Fibroblast of skin of abdomen (primary cell): ENCODE data around the gene OPCML.

Experiments used
- DNase-seq: peaks from one replicate; pipeline ENCODE4 v3.0.0-alpha.2; 2013

Gene OPCML

DNA sequence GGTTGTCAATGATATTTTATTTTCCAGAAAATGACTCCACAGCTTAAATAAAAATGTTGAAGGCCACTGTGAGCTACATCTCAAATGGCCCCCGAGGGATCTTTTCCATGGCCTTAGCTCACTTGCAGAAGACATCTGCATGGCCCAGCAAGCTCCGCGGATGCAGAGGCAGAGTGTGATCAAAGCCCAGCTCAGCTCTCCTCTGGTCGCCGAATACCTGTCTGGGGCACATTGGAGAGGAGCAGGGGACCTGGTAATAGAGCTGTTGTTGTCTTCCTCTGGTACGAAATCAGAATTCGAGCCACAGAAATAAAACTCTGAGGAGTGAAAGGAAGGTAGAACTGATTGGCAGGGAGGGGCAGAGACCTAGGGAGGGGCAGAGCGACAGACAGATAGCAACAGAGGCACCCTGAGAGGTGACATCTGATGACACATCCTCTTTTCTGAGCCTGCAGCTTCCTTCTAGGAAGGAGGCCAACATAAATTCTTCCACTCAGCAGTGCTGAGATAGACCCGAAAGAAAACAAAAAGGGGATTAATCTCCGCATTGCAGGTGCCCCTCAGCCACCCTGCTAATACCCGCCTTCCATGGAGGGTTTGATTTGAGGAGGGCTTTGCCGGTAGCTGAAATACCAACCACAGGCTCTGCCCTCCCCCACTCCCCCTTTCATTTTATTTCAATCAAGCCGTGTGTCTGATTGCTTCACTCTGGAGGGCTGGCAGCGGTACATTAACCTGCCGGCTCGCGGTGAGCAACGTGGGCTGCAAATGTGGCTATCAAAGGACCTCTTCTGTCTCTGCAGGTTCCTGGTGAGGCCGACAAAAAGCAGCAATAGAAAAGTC is 759.4 kb downstream of the OPCML start:
- DNase-seq, result no peak

DNA sequence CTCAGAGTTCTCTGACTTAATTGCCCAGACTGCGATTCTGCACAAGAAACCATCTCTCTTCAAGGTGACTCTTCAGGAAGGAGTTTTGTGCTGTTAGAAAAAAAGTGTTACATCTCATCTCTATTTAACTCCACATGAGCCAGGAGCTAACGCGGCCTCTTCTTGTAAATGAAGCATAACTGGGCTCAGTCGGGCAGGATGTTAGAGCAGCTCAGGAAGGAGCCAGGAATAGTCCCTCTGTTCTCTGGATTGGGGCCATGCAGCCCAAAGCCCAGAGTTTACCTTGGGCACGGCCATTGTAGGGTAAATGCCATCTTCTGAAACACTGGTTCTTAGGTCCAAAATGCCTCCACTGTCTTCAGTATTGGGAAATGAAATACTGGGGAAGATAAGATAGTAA is 760.6 kb downstream of the OPCML start:
- DNase-seq, result no peak

DNA sequence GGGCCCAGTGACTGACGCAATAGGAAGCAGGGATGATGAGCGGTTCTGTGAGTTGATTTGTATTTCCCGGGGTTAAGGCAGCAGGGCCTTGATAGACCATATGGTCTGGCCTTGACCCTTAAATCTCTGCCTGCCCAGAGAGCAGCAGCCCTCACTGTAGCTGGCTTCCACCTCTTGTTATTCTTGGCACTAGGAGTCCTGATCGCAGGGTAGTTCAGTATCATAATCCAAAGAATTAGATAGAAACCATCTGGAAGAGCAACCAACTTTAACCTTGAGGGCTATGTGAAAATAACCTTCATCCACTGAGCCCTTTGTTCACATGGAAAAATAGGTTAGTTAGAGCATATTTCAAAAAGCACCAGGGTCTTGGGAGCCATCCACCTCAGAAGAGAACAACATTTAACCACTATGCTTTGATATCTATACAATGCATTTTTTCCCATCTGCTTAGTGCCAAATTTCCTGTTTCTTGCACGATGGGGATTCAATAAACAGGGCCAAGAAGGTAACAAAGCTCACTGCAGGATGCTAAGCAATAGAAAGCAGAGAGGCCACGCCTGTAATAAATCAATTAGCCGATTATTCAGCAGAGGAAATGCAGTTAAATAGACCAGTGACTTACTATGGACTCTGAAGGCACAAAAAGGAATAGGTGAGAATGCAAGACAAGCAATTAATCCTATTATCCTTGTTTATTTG is 761.3 kb downstream of the OPCML start:
- DNase-seq, result peak; percentile 13

GRCh38 chr11:132763503-132763902 is 768.8 kb downstream of the OPCML start:
- no peak for DNase-seq

- DNase-seq, result no peak
Observed at GRCh38 chr11:132755934-132756333, 776.4 kb downstream of the OPCML start.

DNA sequence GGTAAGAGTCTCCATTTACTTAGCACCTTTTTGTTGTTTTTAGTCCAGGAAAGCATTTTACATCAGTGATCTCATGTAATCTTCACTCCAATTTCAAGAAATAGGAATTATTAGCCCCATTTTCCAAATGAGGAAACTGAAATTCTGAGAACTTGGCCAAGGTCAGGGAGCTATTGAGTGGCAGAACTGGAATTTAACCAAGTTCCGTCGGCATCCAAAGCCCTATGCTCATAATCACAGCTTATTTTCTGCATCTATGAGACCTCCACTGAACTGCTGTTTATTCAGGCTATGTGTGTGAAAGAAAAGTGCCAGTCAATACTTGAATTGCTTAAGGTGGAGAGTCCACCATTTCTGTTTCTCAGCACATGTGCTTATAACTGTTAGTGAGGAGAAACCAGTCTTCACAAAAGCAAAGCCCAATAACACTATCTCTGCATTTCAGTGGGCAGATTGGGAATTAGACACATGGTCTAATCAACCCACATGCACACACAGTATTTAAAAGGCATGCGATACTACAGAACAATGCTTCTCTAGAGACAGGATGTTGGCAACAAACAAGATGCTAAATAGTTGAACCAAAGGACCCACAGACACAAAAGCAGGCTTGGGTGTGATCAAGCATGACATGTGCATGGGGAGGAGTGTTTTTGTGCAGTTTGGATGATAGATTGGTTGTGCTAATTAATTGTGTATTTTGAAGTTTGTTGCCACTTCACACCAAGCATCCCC is 780.6 kb downstream of the OPCML start:
- DNase-seq, result no peak

GRCh38 chr11:132746305-132746704 is 786.0 kb downstream of the OPCML start:
- no peak for DNase-seq

GRCh38 chr11:132745306-132745705 is 787.0 kb downstream of the OPCML start:
- no peak for DNase-seq

DNA sequence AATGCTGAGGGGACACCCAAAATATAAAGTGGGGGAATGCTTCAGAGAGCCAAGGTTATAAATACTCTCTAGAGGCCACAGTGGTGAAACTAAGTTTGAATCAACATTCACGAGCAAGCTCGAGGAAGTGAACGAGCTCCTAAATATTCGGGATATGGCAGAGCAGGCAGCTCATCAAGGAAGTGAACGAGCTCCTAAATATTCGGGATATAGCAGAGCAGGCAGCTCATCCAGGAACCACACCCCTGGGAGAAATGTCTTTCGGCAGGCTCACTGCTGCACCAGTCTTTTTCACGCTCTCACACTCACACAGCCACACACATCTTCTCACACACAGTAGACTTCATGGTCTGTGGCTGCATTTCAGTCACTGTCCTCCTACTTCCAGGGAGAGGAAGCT is 787.5 kb downstream of the OPCML start:
- peak; percentile 86 for DNase-seq

DNA sequence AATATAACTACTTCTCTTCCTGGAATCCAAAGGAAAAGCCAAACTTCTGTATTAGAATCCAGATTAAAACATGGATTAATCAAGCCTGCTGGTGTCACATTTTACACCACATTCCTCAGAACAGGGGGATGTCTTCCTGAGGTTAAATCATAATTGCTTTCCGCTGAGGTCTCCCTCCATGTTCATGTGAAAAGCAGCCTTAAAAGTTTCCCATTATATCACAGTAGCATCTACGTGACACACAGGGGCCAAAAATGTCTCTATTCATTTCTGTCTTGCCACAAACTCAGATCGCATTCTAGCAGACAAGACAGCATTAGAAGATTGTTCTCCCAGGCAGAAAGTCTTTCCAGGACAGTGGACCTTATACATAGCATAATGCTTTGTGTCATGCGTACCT is 788.7 kb downstream of the OPCML start:
- no peak for DNase-seq

DNA sequence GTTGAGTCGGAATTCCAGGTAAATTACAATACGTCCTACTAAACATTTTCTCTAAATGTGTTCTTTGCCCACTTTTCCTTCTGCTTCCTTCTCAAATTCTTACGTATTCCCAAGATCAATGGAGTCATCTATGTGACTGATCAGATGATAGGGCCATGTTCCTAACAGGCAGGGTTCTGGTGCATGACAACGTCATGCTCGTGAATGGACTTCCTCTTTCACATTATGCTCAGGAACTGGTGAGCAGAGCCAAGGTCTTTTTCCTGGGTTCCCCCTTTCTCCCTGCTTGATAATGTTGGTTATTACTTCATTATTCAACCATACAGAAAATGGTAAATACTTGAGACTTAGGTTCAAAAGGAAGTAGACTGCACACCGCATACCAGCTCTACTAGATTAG is 789.4 kb downstream of the OPCML start:
- no peak for DNase-seq

DNA sequence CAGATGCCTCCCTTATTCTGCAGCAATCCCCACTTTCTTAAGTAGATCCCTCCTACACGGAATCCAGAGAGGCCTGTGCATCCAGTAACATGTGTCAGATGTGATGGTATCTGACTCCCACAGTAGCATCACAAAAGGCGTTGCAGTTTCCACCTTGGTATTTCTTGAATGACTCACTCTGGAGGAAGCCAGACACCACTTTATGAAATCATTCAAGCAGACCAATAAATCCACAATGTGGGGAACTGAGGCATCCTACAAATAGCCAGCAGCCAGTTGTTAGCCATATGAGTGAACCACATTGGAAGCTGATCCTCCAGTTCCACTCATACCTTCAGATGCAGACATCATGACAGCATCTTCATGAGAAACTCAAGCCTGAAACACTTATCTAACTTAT is 798.1 kb downstream of the OPCML start:
- DNase-seq, result peak; percentile 99

- DNase-seq, result no peak
Observed at GRCh38 chr11:132728026-132728425, 804.3 kb downstream of the OPCML start.

- no peak for DNase-seq
Observed at GRCh38 chr11:132721526-132721925, 810.8 kb downstream of the OPCML start.

DNA sequence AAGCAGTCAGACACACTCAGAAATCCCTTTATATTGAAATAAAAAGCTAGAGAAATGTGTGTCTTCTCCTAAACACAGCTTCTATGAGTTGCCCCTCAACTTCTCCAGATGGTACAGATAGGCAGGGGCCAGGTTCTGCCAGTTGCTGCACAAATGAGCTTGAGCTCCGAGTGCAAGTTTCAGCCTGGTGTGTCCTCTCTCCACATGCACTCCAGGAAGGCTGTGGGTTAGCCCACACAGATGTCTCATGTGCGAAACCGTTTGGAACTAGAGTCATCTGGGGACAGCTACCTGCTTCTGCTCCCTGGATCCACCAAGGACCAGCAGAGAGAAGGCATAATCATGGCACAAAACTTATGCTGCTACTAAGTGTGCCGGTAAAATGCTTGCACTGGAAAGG is 812.6 kb downstream of the OPCML start:
- DNase-seq, result no peak

DNA sequence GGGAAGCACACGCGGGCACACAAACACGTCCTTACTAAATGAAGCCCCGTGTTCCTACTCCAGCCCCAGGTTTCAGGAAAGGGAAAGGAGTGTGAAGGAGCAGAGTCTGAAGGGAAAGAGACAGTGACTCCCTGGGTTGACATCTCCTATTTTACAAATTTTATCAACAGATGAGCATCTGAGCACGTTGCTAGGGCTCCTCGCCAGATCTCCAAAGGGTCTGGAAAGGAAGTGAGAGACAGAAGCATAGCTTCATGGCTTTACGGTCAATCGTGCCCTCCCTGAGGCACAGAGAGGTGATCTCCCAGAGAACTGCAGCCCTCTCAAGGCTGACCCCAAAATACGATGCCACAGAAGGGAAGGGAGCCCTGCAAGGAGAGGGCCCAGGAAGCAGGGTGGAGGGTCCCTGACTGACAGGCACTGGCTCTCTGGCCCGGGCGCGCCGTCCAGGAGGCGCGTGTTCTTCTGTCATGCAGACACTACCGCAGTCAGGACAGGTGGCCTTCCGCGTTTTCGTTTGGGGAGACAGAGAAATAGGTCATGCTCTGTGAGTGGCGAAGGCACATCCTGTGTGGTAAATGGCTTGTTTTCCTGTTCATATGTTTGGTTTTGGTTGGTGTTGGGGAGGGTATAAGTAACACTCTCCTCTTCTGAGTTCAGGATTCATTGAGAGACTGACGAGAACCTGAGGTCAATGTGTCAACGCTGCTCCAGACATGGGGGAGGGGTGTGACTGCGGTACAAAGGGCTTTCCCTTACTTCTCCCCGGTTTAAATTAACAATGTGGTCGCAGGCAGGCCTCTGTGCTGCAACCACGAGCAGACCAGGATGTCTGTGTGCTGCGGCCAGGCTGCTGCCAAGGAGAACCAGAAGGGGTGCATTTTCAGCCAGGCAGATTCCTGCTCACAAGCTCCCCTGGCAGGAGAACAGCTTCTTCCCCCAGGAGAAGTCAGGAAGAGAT is 813.3 kb downstream of the OPCML start:
- DNase-seq, result peak; percentile 81

- DNase-seq, result no peak
Observed at GRCh38 chr11:132717824-132718223, 814.5 kb downstream of the OPCML start.

DNA sequence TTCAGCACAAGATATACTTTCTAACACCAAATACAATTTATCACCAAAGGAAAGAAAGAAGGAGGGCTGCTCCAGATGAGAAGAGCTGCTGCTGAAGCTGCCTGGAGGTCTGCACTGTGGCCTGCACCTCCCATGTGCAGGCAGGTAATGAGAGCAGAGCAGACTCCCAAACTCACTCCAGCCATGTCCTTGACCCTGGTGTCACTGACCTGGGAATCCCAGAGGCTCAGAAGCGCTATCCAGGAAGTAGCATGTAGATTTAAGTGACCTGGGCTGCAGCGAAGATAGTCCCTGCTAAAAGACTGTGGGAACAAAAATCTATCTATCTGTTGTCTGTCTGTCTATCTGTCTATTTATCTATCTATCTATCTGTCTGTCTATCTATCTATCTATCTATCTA is 816.3 kb downstream of the OPCML start:
- DNase-seq, result no peak

- DNase-seq, result peak; percentile 32
Observed at GRCh38 chr11:132714859-132715440, 817.4 kb downstream of the OPCML start.

DNA sequence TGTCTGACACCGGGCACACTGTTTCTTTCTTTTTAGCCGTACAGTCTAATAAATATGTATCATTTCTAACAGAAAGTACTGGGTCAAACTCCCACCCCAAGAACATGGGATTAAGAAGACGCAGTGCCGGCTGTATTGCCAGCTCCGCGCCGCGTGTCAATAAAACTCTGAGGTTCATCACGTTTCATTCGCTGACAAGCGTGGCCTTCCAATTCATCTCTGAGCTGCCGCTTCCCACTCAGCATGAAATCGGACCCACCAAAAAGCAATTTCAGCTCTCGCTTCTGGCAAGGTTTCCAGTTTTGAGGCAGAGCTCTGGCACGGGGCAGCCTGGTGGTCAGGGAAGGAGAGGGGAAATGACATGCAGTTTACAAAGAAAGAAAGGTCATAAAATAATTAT is 819.8 kb downstream of the OPCML start:
- no peak for DNase-seq

- DNase-seq, result no peak
Observed at GRCh38 chr11:132704781-132705375, 827.4 kb downstream of the OPCML start.
